Duodenal mucosa (tissue), 2 donors: ENCODE measurements around the gene ECHDC1.

ENCODE experiments used
- H3K27ac ChIP-seq: one replicate; pipeline ENCODE4 v1.7.0; 2013; ENCODE audit warnings: low read depth, low read length
- H3K27me3 ChIP-seq, 2 donors: one replicate each; pipeline ENCODE4 v1.7.0; 2013; ENCODE audit warnings: low read length in 2 of 2, control low read depth in 1 of 2; ENCODE audit not compliant: insufficient read depth in 2 of 2, control insufficient read depth in 1 of 2
- H3K36me3 ChIP-seq, 2 donors: one replicate each; pipeline ENCODE4 v1.7.0; 2013; ENCODE audit warnings: low read length in 2 of 2, control low read depth in 1 of 2; ENCODE audit not compliant: insufficient read depth in 2 of 2, control insufficient read depth in 1 of 2
- H3K4me1 ChIP-seq, 2 donors: one replicate each; pipeline ENCODE4 v1.7.0; 2013; ENCODE audit warnings: low read length in 2 of 2, control low read depth in 1 of 2; ENCODE audit not compliant: insufficient read depth in 2 of 2, control insufficient read depth in 1 of 2
- H3K4me3 ChIP-seq, 2 donors: one replicate each; pipeline ENCODE4 v1.7.0; 2013; ENCODE audit warnings: low read length in 2 of 2, low read depth in 1 of 2
- H3K9ac ChIP-seq, 2 donors: one replicate each; pipeline ENCODE4 v1.7.0; 2013; ENCODE audit warnings: low read length in 2 of 2, low read depth in 1 of 2
- H3K9me3 ChIP-seq, 2 donors: one replicate each; pipeline ENCODE4 v1.7.0; 2013; ENCODE audit warnings: low read length in 2 of 2, control low read depth in 1 of 2; ENCODE audit not compliant: control insufficient read depth in 1 of 2

The ECHDC1 gene

DNA sequence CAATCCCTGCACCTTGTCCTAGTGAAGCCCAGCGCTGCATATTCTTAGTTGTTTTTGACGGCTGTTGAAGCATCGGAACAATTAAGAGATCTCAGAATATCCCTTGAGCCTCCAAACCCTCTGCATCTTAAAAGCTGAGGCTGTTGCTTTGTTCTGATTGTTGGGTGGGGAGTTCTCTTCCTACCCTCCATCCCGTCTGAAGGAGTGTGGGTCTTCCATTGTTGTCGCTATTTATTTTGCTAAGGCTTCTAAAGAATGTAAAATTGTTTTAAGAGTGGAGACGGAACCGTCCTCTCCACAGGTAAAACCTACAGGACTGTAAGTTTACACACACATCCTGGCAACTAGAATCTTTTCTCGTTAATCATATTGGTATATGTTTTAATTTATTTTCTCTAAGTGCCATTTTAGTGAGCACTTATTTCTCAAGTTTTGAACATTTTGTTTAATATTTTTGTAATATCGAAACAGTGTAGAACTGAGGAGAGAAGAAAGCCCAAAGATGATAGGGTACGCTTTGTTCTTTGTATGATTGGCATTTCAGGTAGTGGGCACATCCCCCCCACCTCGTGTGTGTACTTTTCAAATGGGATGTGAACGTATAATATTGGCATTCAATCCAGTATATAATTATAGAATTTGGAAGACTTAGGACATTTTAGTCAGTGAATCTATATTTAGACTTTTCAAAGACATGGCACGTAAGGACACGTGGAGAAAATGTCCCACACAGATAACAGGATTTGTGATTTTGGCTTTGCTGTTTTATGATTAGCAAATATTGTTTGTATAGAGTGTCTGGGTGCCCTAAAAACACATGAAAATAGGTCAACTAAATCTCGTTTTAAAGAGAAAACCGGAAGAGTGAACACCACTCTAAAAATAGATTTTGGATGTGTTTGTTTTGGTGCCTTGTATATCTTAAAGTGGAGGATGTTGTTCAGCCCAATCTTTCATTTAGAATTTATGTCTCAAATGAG lies 75.5 kb downstream of the ECHDC1 start:
- H3K27me3 ChIP-seq = no peaks in the 10 kb centered on the region
- no peaks in the 10 kb centered on the region for H3K36me3 ChIP-seq
- H3K27ac ChIP-seq = peak overlapping the region; percentile 99
- H3K4me3 ChIP-seq = peak overlapping the region; percentile 97 to 98
- peaks cover 11 to 20% of the 10 kb centered on the region in 2 donors for H3K4me1 ChIP-seq
- H3K9ac ChIP-seq = peak overlapping the region; percentile 92 to 95
- H3K9me3 ChIP-seq = no peaks in the 10 kb centered on the region

GRCh38 chr6:127266892-127267645 lies 76.3 kb downstream of the ECHDC1 start:
- no peaks in the 10 kb centered on the region for H3K9me3 ChIP-seq
- peak overlapping the region; percentile 92 to 95 for H3K9ac ChIP-seq
- peak overlapping the region; percentile 97 to 98 for H3K4me3 ChIP-seq
- H3K36me3 ChIP-seq = no peaks in the 10 kb centered on the region
- no peaks in the 10 kb centered on the region for H3K27me3 ChIP-seq
- H3K27ac ChIP-seq = peak overlapping the region; percentile 99
- peaks cover 11 to 20% of the 10 kb centered on the region in 2 donors for H3K4me1 ChIP-seq

DNA sequence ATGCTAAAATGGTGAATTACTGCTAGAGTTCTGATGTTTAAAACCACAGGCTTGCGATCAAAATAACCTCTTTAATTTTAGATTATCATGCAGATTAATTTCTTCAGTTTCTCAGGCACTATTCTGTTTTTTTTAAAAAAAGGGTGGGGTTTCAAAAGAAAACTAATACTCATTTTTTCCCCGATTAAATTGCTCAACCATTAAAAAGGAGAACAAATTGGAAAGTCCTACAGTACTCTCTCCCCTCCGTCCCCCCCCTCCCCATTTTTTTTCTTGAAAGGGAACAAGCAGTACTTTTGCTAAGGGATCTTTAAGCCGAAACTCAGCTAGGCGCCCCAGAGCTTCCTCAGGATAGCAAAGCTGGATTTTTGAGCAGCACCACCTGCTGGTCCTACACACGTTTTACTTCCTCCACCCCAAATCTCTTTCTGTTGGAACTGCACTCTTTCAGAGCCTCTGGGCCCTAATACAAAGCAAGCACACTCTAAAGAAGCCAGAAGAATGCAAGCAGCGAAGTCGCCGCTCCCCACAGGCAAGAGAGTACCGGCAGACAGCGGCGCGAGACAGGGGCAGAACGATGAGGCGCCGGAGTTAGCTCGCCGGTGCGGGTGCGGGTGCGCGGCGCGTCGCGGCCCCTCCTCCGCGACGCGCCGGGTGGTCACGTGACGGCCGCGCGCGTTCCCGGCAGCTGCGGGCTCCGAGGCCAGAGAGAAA lies 77.1 kb downstream of the ECHDC1 start, which contains the start of gene RNF146:
Gene RNF146, plus strand, starts transcription at position 687 of the 714 bp plus-strand sequence. CDS start 13,475 bp downstream, outside the sequence.
- H3K27ac ChIP-seq = peak within 1 kb of the TSS; percentile 99
- peak within 1 kb of the TSS; percentile 92 to 95 for H3K9ac ChIP-seq
- peak within 1 kb of the TSS; percentile 97 to 98 for H3K4me3 ChIP-seq
- H3K4me1 ChIP-seq = peaks cover 11 to 20% of the 10 kb centered on the region in 2 donors
- no peaks in the 10 kb centered on the region for H3K36me3 ChIP-seq
- no peaks in the 10 kb centered on the region for H3K27me3 ChIP-seq
- H3K9me3 ChIP-seq = no peaks in the 10 kb centered on the region

GRCh38 chr6:127263481-127263880 lies 79.9 kb downstream of the ECHDC1 start:
- Histone ChIP-seq H3K36me3 (no peaks in the 10 kb centered on the region), H3K4me1 (peaks cover 9 to 11% of the 10 kb centered on the region in 2 donors), H3K27me3 (no peaks in the 10 kb centered on the region), H3K9me3 (no peaks in the 10 kb centered on the region), H3K4me3 (no peak overlapping the region), H3K9ac (no peak overlapping the region), H3K27ac (no peak overlapping the region)

DNA sequence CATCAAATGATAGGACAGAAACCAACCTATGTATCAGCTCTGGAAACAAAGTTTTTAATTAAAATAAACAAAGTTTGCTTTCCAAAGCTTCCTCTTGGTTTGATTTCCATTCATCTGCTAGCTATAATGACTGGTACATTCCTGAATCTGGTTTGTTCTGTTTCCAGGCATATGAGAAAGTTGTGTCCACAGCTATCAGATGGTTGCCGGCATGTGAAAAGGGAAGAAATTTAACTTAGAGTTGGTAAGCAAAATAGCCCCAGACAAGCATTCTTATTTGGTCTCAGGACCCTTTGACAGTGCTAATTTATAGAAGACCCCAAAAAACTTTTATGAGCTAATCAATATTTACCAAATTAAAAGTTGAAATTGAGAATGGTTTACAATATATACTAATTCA lies 80.5 kb downstream of the ECHDC1 start:
- Histone ChIP-seq H3K27ac (no peak overlapping the region), H3K9ac (no peak overlapping the region), H3K27me3 (no peaks in the 10 kb centered on the region), H3K9me3 (no peaks in the 10 kb centered on the region), H3K36me3 (no peaks in the 10 kb centered on the region), H3K4me3 (no peak overlapping the region), H3K4me1 (peaks cover 3 to 6% of the 10 kb centered on the region in 2 donors)

- H3K4me1 ChIP-seq = no peaks in the 10 kb centered on the region
- no peaks in the 10 kb centered on the region for H3K36me3 ChIP-seq
- H3K9me3 ChIP-seq = no peaks in the 10 kb centered on the region
- H3K27me3 ChIP-seq = no peaks in the 10 kb centered on the region
- no peak overlapping the region for H3K27ac ChIP-seq
- no peak overlapping the region for H3K4me3 ChIP-seq
- H3K9ac ChIP-seq = no peak overlapping the region
Measured at GRCh38 chr6:127255286-127255685, 88.1 kb downstream of the ECHDC1 start.

DNA sequence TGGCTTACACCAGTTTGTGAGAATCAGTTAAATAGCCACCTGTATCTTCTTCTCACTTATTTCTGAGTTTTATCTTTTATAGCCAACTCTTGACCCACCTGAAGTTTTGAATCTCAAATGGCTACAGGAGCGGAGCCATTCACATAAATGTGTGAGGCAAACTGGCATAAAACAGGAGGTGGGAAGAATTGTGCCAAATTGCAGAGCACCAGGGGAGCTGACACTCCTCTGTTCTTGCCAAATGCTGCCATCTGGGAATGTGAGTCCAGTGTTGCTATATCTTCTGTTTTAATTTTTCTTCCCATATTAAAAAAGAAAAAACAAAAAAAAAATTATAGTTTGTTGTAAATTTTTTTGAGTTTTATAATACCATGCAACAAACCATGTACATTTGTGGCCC lies 93.8 kb downstream of the ECHDC1 start:
- H3K27me3 ChIP-seq = no peaks in the 10 kb centered on the region
- no peaks in the 10 kb centered on the region for H3K9me3 ChIP-seq
- no peak overlapping the region for H3K4me3 ChIP-seq
- H3K36me3 ChIP-seq = no peaks in the 10 kb centered on the region
- H3K27ac ChIP-seq = no peak overlapping the region
- H3K4me1 ChIP-seq = no peaks in the 10 kb centered on the region
- no peak overlapping the region for H3K9ac ChIP-seq

DNA sequence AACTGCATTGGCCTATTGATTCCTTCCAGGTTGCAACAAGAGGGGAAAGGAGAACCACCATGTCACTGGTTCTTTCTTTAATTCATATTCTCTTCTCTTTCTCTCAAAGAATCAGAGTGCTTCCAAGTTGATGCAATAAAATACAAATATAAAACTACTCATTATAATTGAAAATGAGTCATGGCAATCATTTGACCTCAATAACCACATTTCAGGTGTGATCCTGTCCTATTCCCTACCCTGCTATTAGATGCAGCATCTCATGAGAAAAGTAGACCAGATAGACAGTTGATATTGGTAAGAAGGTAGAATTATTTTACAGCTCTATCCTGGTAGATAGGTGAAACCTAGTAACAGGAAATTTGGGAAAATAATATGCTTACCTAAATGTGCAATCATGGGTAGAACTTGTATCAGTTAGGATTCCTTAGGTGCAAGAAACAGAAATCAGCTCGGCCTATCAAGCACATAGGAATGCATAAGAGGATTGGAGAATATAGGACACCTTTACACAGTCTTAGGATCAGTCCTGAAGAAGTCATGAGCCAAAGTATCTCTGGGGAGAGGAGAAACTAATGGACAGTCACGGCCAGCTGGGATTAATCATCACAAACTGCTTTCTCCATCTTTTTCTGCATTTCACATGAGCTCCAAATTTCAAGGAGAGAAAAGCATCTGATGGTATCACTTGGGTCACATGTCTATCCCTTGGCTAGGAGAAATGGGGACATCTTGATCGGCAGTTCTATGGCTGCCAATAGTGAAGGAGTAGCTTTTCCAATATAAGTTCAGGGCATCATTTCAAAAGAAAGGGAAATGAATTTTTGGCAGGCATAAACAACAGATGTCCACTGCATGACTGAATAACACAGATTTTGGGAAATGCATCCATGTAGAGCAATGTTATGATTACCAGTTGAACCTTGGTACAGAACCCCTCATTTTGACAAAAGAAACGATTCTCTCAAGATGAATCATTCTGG lies 96.0 kb downstream of the ECHDC1 start:
- no peaks in the 10 kb centered on the region for H3K9me3 ChIP-seq
- H3K4me1 ChIP-seq = no peaks in the 10 kb centered on the region
- H3K27me3 ChIP-seq = no peaks in the 10 kb centered on the region
- H3K36me3 ChIP-seq = no peaks in the 10 kb centered on the region
- no peak overlapping the region for H3K4me3 ChIP-seq
- H3K27ac ChIP-seq = no peak overlapping the region
- H3K9ac ChIP-seq = no peak overlapping the region

- H3K9ac ChIP-seq = no peak overlapping the region
- no peaks in the 10 kb centered on the region for H3K36me3 ChIP-seq
- H3K4me1 ChIP-seq = no peaks in the 10 kb centered on the region
- no peaks in the 10 kb centered on the region for H3K27me3 ChIP-seq
- no peaks in the 10 kb centered on the region for H3K9me3 ChIP-seq
- no peak overlapping the region for H3K4me3 ChIP-seq
- H3K27ac ChIP-seq = no peak overlapping the region
Measured at GRCh38 chr6:127243501-127243900, 99.9 kb downstream of the ECHDC1 start.
